T-helper 1 cell treated with Interleukin-12 subunit alpha and Interleukin-12 subunit beta and Interleukin-4 antibody, amounts not matched to agents 30 μg/mL and 1 μg/mL, for 36 hours (primary cell): ENCODE data around the gene ARRB1.
"Not testable (repeated sequence)": the region's sequence is repeated elsewhere in the genome, so short reads cannot be mapped to it uniquely, and the experiment has no call there.

Experiments
- H3K27ac Mint-ChIP-seq: one replicate; pipeline ENCODE4 v1.8.0; 2021; ENCODE audit warnings: mild to moderate bottlenecking, mixed read lengths
- H3K27me3 Mint-ChIP-seq: one replicate; pipeline ENCODE4 v1.8.0; 2021; ENCODE audit warnings: low read depth, mixed read lengths
- H3K36me3 Mint-ChIP-seq: one replicate; pipeline ENCODE4 v1.8.0; 2021; ENCODE audit warnings: low read depth, mixed read lengths
- H3K4me1 Mint-ChIP-seq: one replicate; pipeline ENCODE4 v1.8.0; 2021; ENCODE audit warnings: low read depth, mixed read lengths
- H3K4me3 Mint-ChIP-seq: one replicate; pipeline ENCODE4 v1.8.0; 2021; ENCODE audit warnings: mild to moderate bottlenecking, moderate library complexity, mixed read lengths
- H3K9me3 Mint-ChIP-seq: one replicate; pipeline ENCODE4 v1.8.0; 2021; ENCODE audit warnings: mixed read lengths

Gene ARRB1

GRCh38 chr11:75277991-75278790 is 73.3 kb downstream of the ARRB1 start:
- Mint-ChIP-seq H3K4me3 (no peak overlapping the region), H3K4me1 (peaks cover 41% of the 10 kb centered on the region), H3K27me3 (no peaks in the 10 kb centered on the region), H3K36me3 (peaks cover 30% of the 10 kb centered on the region), H3K9me3 (no peaks in the 10 kb centered on the region), H3K27ac (peak overlapping the region; percentile 62)

- Mint-ChIP-seq H3K27me3 (no peaks in the 10 kb centered on the region), H3K9me3 (no peaks in the 10 kb centered on the region), H3K36me3 (peaks cover 30% of the 10 kb centered on the region), H3K27ac (peak overlapping the region; percentile 99), H3K4me1 (peaks cover 42% of the 10 kb centered on the region), H3K4me3 (no peak overlapping the region)
Observed at GRCh38 chr11:75277211-75277805, 74.2 kb downstream of the ARRB1 start.

DNA sequence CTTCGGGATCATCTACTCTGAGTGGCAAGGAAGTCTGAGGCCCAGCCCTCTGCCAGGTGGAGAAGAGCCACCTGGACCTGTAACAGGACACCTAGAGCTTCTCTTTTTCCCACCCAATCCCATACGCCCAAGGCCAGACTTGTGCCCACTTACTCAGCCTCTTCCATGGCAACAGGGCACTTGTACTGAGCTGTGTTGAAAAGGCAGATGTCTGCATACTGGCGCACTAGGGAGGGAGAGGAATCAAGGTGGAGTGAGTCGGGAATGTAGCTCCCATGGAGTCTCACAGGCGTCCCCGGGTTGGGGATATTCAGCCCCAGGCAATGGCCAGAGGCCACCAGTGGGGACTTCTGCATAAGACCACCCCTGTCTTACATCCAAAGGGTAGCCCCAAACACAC is 74.8 kb downstream of the ARRB1 start:
- Mint-ChIP-seq H3K27ac (peak overlapping the region; percentile 99), H3K36me3 (peaks cover 30% of the 10 kb centered on the region), H3K27me3 (no peaks in the 10 kb centered on the region), H3K4me1 (peaks cover 42% of the 10 kb centered on the region), H3K4me3 (peak overlapping the region; percentile 57), H3K9me3 (no peaks in the 10 kb centered on the region)

DNA sequence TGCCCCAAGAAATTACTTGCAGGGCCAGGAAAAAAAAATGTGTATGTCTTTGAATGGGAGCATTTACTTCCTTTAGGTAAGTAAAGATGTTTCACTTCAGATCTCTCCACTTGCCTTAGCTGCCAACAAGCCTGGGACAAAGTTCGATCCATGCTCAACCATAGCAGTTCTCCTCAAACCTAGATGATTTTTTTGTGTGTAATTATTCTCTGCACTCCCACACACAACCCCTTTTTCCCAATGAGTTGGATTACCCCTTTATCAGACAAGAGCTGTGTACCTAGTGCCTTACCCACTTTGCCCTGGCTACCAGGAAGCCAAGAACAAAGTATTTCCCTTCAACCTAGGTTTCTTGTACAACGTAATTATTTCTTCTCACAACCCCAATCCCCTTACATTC is 75.3 kb downstream of the ARRB1 start:
- Mint-ChIP-seq H3K4me1 (peaks cover 44% of the 10 kb centered on the region), H3K27ac (peak overlapping the region; percentile 99), H3K36me3 (peaks cover 31% of the 10 kb centered on the region), H3K9me3 (no peaks in the 10 kb centered on the region), H3K27me3 (no peaks in the 10 kb centered on the region), H3K4me3 (peak overlapping the region; percentile 57)

GRCh38 chr11:75275581-75275980 is 75.9 kb downstream of the ARRB1 start:
- H3K36me3 Mint-ChIP-seq, result peaks cover 33% of the 10 kb centered on the region
- H3K27me3 Mint-ChIP-seq, result no peaks in the 10 kb centered on the region
- H3K9me3 Mint-ChIP-seq, result no peaks in the 10 kb centered on the region
- peak overlapping the region; percentile 99 for H3K27ac Mint-ChIP-seq
- peaks cover 42% of the 10 kb centered on the region for H3K4me1 Mint-ChIP-seq
- H3K4me3 Mint-ChIP-seq, result peak overlapping the region; percentile 77

- H3K27ac Mint-ChIP-seq, H3K27me3 Mint-ChIP-seq, H3K4me3 Mint-ChIP-seq, H3K9me3 Mint-ChIP-seq: not testable (repeated sequence)
- H3K36me3 Mint-ChIP-seq, result peaks cover 30% of the 10 kb centered on the region
- H3K4me1 Mint-ChIP-seq, result peaks cover 38% of the 10 kb centered on the region
Observed at GRCh38 chr11:75274716-75275115, 76.7 kb downstream of the ARRB1 start.

- H3K4me1 Mint-ChIP-seq, result peaks cover 34% of the 10 kb centered on the region
- peak overlapping the region; percentile 27 for H3K27ac Mint-ChIP-seq
- H3K27me3 Mint-ChIP-seq, result no peaks in the 10 kb centered on the region
- no peak overlapping the region for H3K4me3 Mint-ChIP-seq
- no peaks in the 10 kb centered on the region for H3K9me3 Mint-ChIP-seq
- peaks cover 28% of the 10 kb centered on the region for H3K36me3 Mint-ChIP-seq
Observed at GRCh38 chr11:75273411-75274391, 77.8 kb downstream of the ARRB1 start.

GRCh38 chr11:75272821-75273301 is 78.6 kb downstream of the ARRB1 start:
- peaks cover 26% of the 10 kb centered on the region for H3K36me3 Mint-ChIP-seq
- H3K27ac Mint-ChIP-seq, result peak overlapping the region; percentile 49
- H3K4me1 Mint-ChIP-seq, result peaks cover 34% of the 10 kb centered on the region
- no peak overlapping the region for H3K4me3 Mint-ChIP-seq
- H3K9me3 Mint-ChIP-seq, result no peaks in the 10 kb centered on the region
- H3K27me3 Mint-ChIP-seq, result no peaks in the 10 kb centered on the region

DNA sequence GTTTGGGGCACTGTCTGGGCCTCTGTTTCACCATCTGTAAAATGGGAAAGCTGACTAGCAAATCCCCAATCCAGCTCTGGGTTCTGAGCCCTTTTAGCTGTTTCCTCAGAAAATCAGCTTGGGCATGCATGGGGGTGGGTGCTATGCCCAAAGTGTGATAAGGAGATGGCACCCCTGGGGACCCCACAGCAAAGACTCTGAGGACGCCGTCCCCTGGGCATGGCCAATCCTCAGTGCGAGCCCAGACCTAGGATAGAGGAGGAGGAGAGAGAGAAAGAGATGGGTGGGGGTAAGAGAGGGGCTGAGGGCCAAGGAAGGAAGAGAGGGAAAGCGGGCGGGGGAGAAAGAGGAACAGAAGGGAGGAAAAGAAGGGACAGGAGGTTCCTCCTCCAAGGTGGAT is 79.1 kb downstream of the ARRB1 start:
- H3K4me3 Mint-ChIP-seq, result no peak overlapping the region

DNA sequence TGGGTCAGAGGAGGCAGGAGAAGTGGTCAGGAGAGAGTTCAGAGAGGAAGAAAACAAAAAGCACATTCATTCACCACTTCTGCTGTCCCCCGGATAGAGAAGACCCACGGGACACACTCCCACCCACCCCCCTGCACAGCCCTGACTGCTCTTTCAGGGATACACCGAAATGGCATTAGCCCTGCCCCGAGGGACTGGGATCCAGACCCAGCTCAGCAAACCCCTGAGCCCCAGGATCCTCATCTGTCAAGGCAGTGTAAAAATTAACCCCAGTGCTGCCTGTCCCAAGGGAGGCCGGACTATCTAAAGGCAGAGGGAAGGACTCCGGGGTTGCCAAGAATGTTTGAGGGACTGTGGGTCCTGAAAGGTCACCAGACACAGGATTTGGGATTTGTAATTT is 79.7 kb downstream of the ARRB1 start:
- Mint-ChIP-seq H3K27ac (peak overlapping the region; percentile 51), H3K9me3 (no peaks in the 10 kb centered on the region), H3K36me3 (peaks cover 17% of the 10 kb centered on the region), H3K4me3 (no peak overlapping the region), H3K4me1 (peaks cover 24% of the 10 kb centered on the region), H3K27me3 (no peaks in the 10 kb centered on the region)

More for the DNA sequence above, 79.1 kb downstream of the ARRB1 start:
- Mint-ChIP-seq H3K27me3 (no peaks in the 10 kb centered on the region), H3K36me3 (peaks cover 22% of the 10 kb centered on the region), H3K9me3 (no peaks in the 10 kb centered on the region), H3K27ac (peak overlapping the region; percentile 68), H3K4me1 (peaks cover 30% of the 10 kb centered on the region)

- H3K9me3 Mint-ChIP-seq, result no peaks in the 10 kb centered on the region
- H3K27me3 Mint-ChIP-seq, result no peaks in the 10 kb centered on the region
- H3K36me3 Mint-ChIP-seq, result peaks cover 10% of the 10 kb centered on the region
- H3K4me1 Mint-ChIP-seq, result peaks cover 17% of the 10 kb centered on the region
- no peak overlapping the region for H3K27ac Mint-ChIP-seq
- H3K4me3 Mint-ChIP-seq, result no peak overlapping the region
Observed at GRCh38 chr11:75270896-75271418, 80.5 kb downstream of the ARRB1 start.

GRCh38 chr11:75269896-75270295 is 81.6 kb downstream of the ARRB1 start:
- Mint-ChIP-seq H3K27me3 (no peaks in the 10 kb centered on the region), H3K4me1 (peaks cover 10% of the 10 kb centered on the region), H3K9me3 (no peaks in the 10 kb centered on the region), H3K4me3 (no peak overlapping the region), H3K27ac (no peak overlapping the region), H3K36me3 (peaks cover 5% of the 10 kb centered on the region)

DNA sequence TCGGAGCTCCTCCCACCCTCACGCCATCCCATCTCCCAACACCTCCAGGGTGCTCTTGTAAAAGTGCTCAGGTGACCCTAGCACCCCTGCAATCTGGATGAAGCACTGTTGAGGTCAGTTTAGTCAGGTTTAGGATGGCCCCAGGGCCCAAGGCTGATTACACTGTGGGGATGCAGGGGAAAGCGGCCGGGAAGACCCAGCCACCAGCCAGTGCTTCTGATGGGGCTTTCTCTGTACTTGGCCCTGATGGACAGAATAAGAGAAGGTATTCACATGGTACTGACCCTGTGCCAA is 82.1 kb downstream of the ARRB1 start:
- Mint-ChIP-seq H3K4me3 (no peak overlapping the region), H3K27me3 (no peaks in the 10 kb centered on the region), H3K4me1 (peaks cover 15% of the 10 kb centered on the region), H3K9me3 (no peaks in the 10 kb centered on the region), H3K27ac (no peak overlapping the region), H3K36me3 (peaks cover 5% of the 10 kb centered on the region)

DNA sequence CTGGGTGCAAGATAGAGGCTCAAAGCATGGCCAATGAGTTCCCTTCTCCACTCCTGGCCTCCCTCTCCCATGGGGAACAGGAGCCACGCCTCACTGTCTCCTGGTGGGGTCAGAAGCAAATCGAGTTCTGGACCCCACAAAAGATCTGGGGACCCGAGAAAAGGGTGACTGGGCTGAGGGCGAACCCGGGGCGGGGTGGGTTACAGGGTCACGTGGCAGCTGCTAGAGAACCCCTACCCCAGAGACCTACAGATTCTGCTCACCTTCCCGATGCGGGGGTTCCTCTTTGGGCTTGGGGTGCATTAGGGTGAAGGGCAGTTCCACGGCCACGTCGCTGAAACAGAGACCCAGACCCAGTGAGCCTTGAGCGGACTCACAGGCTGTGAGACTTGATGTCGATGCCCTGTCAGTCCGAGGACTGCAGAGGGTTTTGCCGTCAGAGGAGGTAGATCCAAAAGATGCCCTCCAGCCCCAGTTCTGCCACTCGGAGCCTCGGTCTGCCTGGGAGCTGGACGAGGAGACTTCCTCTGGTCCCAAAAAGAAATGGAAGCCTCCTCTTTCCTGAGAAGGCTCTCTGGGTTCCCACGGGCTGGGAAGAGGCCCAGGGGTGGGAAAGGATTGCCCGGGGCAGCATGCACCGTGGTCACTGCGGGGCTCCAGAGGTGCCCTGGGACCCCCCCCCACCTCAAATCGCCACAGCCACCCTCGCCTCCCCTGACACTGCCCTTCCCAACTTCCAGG is 82.7 kb downstream of the ARRB1 start:
- Mint-ChIP-seq H3K9me3 (no peaks in the 10 kb centered on the region), H3K4me1 (peaks cover 16% of the 10 kb centered on the region), H3K4me3 (no peak overlapping the region), H3K36me3 (peaks cover 5% of the 10 kb centered on the region), H3K27ac (no peak overlapping the region), H3K27me3 (no peaks in the 10 kb centered on the region)
